IPS-18a (cell line): ENCODE results near the gene MFAP1.

Experiments used
- H3K27ac ChIP-seq: one replicate; pipeline ENCODE4 v1.5.1; 2013; ENCODE audit warnings: low read length
- H3K27me3 ChIP-seq: one replicate; pipeline ENCODE4 v1.6.1; 2013; ENCODE audit warnings: mild to moderate bottlenecking, low read length; ENCODE audit not compliant: control insufficient read depth, insufficient read depth
- H3K36me3 ChIP-seq: one replicate; pipeline ENCODE4 v1.6.1; 2013; ENCODE audit warnings: low read depth, low read length; ENCODE audit not compliant: control insufficient read depth
- H3K4me1 ChIP-seq: one replicate; pipeline ENCODE4 v1.6.1; 2013; ENCODE audit warnings: low read depth, low read length; ENCODE audit not compliant: control insufficient read depth
- H3K4me3 ChIP-seq: one replicate; pipeline ENCODE4 v1.5.1; 2013; ENCODE audit warnings: low read length
- H3K9ac ChIP-seq: one replicate; pipeline ENCODE4 v1.6.1; 2013; ENCODE audit warnings: mild to moderate bottlenecking, low read length, moderate library complexity
- H3K9me3 ChIP-seq: one replicate; pipeline ENCODE4 v1.6.1; 2013; ENCODE audit warnings: low read depth, low read length; ENCODE audit not compliant: control insufficient read depth

MFAP1 gene

GRCh38 chr15:43792761-43793476, 31.6 kb downstream of the MFAP1 start:
- peak overlapping the region; percentile 99 for H3K4me3 ChIP-seq
- peak overlapping the region; percentile 78 for H3K27ac ChIP-seq
- H3K4me1 ChIP-seq: peaks cover 32% of the 10 kb centered on the region
- H3K36me3 ChIP-seq: peaks cover 36% of the 10 kb centered on the region
- H3K9me3 ChIP-seq: no peaks in the 10 kb centered on the region
- H3K9ac ChIP-seq: peak overlapping the region; percentile 97
- H3K27me3 ChIP-seq: no peaks in the 10 kb centered on the region

- H3K4me3 ChIP-seq: peak within 1 kb of the TSS; percentile 99
- H3K9me3 ChIP-seq: no peaks in the 10 kb centered on the region
- H3K9ac ChIP-seq: peak within 1 kb of the TSS; percentile 97
- peak within 1 kb of the TSS; percentile 78 for H3K27ac ChIP-seq
- no peaks in the 10 kb centered on the region for H3K27me3 ChIP-seq
- peaks cover 32% of the 10 kb centered on the region for H3K4me1 ChIP-seq
- H3K36me3 ChIP-seq: peaks cover 35% of the 10 kb centered on the region
Measured at GRCh38 chr15:43791993-43792760, 32.3 kb downstream of the MFAP1 start, which contains the start of gene SERF2. Gene SERF2 (plus strand): TSS chr15:43792320. CDS start chr15:43792377, 57 bp downstream.

DNA sequence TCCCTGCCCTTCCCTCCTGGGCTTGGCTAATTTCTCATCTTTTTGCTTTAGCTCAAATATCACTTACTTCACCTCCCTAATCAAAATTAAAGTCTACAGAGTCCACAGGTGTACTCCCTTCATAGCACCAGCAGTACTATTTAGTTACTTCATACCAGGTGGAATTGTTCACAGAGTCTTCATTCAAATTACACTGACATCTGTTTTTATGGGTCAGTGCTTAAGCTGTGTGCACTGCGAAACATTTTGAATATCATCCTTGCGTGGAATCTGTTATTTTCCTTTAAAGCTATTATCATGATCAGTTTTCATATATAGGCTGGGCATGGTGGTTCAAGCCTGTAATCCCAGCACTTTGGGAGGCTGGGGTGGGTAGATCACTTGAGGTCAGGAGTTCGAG, 35.1 kb downstream of the MFAP1 start:
- Histone ChIP-seq H3K9me3 (no peaks in the 10 kb centered on the region), H3K27me3 (no peaks in the 10 kb centered on the region), H3K36me3 (peaks cover 13% of the 10 kb centered on the region), H3K9ac (no peak overlapping the region), H3K27ac (no peak overlapping the region), H3K4me3 (no peak overlapping the region), H3K4me1 (peaks cover 13% of the 10 kb centered on the region)

- Histone ChIP-seq H3K27me3 (peaks cover 6% of the 10 kb centered on the region), H3K9me3 (no peaks in the 10 kb centered on the region), H3K4me3 (no peak overlapping the region), H3K9ac (no peak overlapping the region), H3K4me1 (peaks cover 7% of the 10 kb centered on the region), H3K36me3 (peaks cover 5% of the 10 kb centered on the region), H3K27ac (no peak overlapping the region)
Measured at GRCh38 chr15:43779016-43779415, 45.5 kb downstream of the MFAP1 start.

GRCh38 chr15:43777267-43777914, 47.1 kb downstream of the MFAP1 start:
- Histone ChIP-seq H3K36me3 (peaks cover 19% of the 10 kb centered on the region), H3K9me3 (no peaks in the 10 kb centered on the region), H3K4me1 (peaks cover 7% of the 10 kb centered on the region), H3K27ac (no peak overlapping the region), H3K9ac (peak overlapping the region; percentile 27), H3K27me3 (peaks cover 6% of the 10 kb centered on the region), H3K4me3 (peak overlapping the region; percentile 86)

DNA sequence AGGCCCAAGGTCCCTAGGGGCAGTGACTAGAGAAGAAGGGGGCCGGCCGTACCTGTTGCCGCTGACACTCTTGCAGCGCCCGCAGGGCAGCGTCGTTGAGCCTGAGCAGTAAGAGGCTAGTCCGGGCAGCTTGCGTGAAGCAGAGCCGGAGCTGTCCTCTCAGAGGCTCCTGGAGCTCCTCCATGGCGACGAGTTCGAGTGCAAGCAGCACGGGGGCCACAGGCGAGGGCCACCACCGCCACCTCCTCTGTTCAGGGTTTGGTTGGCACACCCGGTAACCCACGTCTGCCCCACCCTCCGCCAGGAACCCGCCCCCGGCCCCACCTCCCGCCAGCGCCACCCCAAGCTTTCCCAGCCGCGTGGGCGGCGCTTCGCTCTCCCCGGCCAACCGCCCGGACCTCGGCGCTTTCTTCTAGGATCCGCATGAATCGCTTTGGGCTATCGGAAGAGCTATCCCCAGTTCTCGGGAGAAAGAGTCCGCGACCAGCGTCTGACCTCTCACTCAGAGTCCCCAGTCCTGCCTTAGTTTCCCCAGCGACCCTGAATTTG, 47.7 kb downstream of the MFAP1 start, which contains the start of gene ELL3:
ELL3 (minus strand) TSS at position 249 of the 549 bp plus-strand sequence; CDS start at position 184, 65 bp downstream.
- Histone ChIP-seq H3K4me3 (peak within 1 kb of the TSS; percentile 86), H3K9me3 (no peaks in the 10 kb centered on the region), H3K27ac (no peak within 1 kb of the TSS), H3K36me3 (peaks cover 25% of the 10 kb centered on the region), H3K4me1 (peaks cover 7% of the 10 kb centered on the region), H3K27me3 (peaks cover 6% of the 10 kb centered on the region), H3K9ac (peak within 1 kb of the TSS; percentile 65)

GRCh38 chr15:43776101-43776717, 48.3 kb downstream of the MFAP1 start:
- Histone ChIP-seq H3K4me3 (peak overlapping the region; percentile 86), H3K36me3 (peaks cover 31% of the 10 kb centered on the region), H3K9me3 (no peaks in the 10 kb centered on the region), H3K4me1 (peaks cover 7% of the 10 kb centered on the region), H3K27me3 (peaks cover 6% of the 10 kb centered on the region), H3K9ac (peak overlapping the region; percentile 65), H3K27ac (no peak overlapping the region)

DNA sequence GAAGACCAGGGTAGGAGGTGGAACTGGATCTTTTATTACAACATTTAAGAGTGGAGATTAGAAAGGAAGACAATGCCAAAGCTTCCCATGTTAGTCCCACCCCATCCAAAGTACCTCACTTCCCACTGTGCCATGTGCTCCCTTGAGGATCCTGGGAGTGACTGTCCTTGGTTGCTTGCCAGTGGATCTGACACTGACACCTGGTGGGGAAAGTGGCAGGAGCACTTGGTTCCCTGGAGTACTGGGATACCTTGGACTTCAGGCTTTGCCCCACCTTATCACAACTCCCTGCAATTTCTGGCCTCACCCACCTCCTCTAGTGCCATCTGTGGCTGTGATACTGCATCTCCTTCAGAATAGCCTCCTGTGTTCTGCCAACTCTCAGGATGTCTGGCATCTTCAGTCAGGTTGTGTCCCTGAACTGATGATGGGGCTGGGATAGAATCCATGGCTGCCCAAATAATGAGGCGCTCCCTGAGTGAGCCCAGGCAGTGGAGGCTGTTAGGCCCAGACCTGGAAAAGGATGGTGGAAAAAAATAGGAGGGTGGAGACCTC, 49.0 kb downstream of the MFAP1 start:
- Histone ChIP-seq H3K9me3 (no peaks in the 10 kb centered on the region), H3K9ac (no peak overlapping the region), H3K36me3 (peaks cover 38% of the 10 kb centered on the region), H3K27me3 (peaks cover 6% of the 10 kb centered on the region), H3K4me3 (peak overlapping the region; percentile 86), H3K27ac (no peak overlapping the region), H3K4me1 (peaks cover 7% of the 10 kb centered on the region)

DNA sequence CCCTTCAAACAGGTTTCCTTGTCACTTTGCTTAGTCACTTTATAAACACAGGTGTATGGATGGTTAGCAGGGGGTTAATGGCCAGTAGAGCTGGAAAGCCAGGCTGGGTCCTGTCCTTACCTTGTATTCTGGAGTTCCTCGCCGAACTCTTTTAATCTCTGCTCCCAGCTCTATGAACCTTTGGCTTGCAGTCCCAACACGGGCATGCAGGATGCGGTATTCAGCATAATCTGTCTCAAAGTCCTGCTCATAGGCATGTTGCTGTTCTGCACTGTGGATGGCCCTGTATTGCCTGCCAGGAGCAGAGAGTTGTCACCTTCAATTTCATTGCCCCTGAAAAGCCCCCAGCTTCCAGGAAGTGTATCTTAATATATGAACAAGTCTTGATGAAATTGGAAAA, 50.4 kb downstream of the MFAP1 start:
- Histone ChIP-seq H3K36me3 (peaks cover 52% of the 10 kb centered on the region), H3K27me3 (peaks cover 6% of the 10 kb centered on the region), H3K4me3 (no peak overlapping the region), H3K27ac (no peak overlapping the region), H3K9ac (no peak overlapping the region), H3K4me1 (peaks cover 7% of the 10 kb centered on the region), H3K9me3 (no peaks in the 10 kb centered on the region)

DNA sequence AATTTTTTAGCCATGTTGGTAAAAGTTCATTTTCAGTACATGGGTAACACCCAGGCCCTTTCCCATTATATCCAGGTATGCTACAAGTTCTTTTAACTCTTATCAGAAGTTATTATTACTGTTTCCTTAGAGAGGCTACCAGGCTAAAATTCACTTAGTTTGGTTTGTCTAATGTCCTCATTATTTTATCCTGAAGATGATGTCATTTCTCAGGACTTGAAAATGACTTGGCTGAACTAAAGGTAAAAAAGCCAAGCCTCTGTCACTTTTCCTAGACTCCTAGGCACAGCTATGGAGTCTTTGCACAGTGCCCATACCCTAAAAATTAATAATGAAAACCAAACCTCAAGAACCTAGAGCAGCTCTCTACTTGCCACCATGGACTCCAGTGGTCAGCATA, 51.9 kb downstream of the MFAP1 start:
- peaks cover 7% of the 10 kb centered on the region for H3K4me1 ChIP-seq
- H3K9ac ChIP-seq: no peak overlapping the region
- H3K9me3 ChIP-seq: no peaks in the 10 kb centered on the region
- H3K4me3 ChIP-seq: no peak overlapping the region
- no peak overlapping the region for H3K27ac ChIP-seq
- H3K36me3 ChIP-seq: peaks cover 60% of the 10 kb centered on the region
- peaks cover 6% of the 10 kb centered on the region for H3K27me3 ChIP-seq
